Mesothelial cell of epicardium (in vitro differentiated cells): ENCODE results near the gene ALK. TPM values are rescaled to one million over a fixed set of nuclear protein-coding genes. Genes with fewer than 3 reads are reported as not detected.
A peak's percentile ranks its signal among the peaks of the same experiment; 100 is the strongest.

Source experiments
- DNase-seq, 2 experiments: peaks; one replicate each; pipeline ENCODE4 v3.0.0; 2021; ENCODE audit warnings: low spot score in 2 of 2; ENCODE audit not compliant: unreplicated experiment in 2 of 2
- H3K27ac Mint-ChIP-seq: 2 replicates; pipeline ENCODE4 v1.8.0; 2021; ENCODE audit warnings: mixed read lengths
- H3K27me3 Mint-ChIP-seq: 2 replicates; pipeline ENCODE4 v1.8.0; 2021; ENCODE audit warnings: low read depth, mixed read lengths
- H3K36me3 Mint-ChIP-seq: 2 replicates; pipeline ENCODE4 v1.8.0; 2021; ENCODE audit warnings: mixed read lengths
- H3K4me1 Mint-ChIP-seq: 2 replicates; pipeline ENCODE4 v1.8.0; 2021; ENCODE audit warnings: mixed read lengths
- H3K4me3 Mint-ChIP-seq: 2 replicates; pipeline ENCODE4 v1.8.0; 2021; ENCODE audit warnings: mild to moderate bottlenecking, moderate library complexity, mixed read lengths
- H3K9me3 Mint-ChIP-seq: 2 replicates; pipeline ENCODE4 v1.8.0; 2021; ENCODE audit warnings: mixed read lengths
- CTCF ChIP-seq: fragments of 200-600 bp; sonication (generic); IDR thresholded peaks from one replicate; pipeline ENCODE4 v1.5.0; 2021; ENCODE audit warnings: antibody characterized with exemption; ENCODE audit not compliant: unreplicated experiment
- total RNA-seq: library from RNA; stranded (reverse); gene quantifications from 3 replicates; pipeline ENCODE4 v1.2.1, GENCODE V29; 2021

ALK gene
- total RNA-seq, 1 donor from 2014 or later = 0.13 TPM

DNA sequence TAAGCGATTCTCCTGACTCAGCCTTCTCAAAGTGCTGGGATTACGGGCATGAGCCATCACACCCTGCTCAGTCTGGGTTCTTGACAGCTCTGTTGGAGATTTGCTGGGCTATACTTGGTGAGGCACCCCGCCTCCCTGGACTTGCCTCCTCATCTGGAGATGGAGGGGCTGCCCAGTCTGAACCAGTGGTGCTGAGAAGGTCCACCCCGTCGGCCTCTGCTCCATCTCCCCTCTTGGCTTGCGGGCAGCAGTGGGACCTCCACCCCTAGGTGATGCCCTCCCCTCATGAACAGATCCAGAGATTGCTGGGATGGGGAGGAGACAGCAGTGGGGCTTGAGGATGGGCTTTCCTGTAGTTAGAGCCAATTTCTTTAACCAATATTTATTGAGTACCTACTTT, 685.3 kb downstream of the ALK start:
- Mint-ChIP-seq H3K4me1 (peaks cover 7% of the 10 kb centered on the region), H3K9me3 (no peaks in the 10 kb centered on the region), H3K36me3 (no peaks in the 10 kb centered on the region), H3K4me3 (no peak overlapping the region), H3K27me3 (peaks cover 33% of the 10 kb centered on the region), H3K27ac (no peak overlapping the region)
- no peak for DNase-seq
- no peak for TF ChIP-seq CTCF

- Mint-ChIP-seq H3K36me3 (no peaks in the 10 kb centered on the region), H3K9me3 (no peaks in the 10 kb centered on the region), H3K4me3 (no peak overlapping the region), H3K27ac (no peak overlapping the region), H3K27me3 (peaks cover 27% of the 10 kb centered on the region), H3K4me1 (peaks cover 7% of the 10 kb centered on the region)
- no peak for TF ChIP-seq CTCF
- no peak for DNase-seq
These were observed 686.0 kb downstream of the ALK start for GRCh38 chr2:29235411-29235810.

DNA sequence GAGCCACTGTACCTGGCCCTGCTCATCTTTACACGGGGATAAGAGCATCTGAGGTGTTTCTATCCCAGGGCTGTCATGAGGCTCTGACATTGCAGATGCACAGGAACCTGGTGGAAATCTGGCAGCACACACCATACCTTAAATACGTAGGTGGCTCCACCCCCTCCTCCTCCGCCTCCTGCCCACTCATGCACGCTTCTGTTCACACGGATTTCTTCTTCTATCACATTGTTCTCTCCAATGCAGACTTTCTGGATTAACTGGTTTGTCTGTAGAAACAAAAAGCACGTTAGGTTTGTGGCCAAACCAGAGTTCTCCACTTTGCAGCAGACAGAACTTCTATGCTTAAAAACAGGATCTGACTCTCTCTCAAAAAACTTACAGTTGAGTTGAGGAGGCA, 688.0 kb downstream of the ALK start:
- Mint-ChIP-seq H3K4me1 (peaks cover 8% of the 10 kb centered on the region), H3K27me3 (peaks cover 21% of the 10 kb centered on the region), H3K27ac (peak overlapping the region; percentile 83), H3K4me3 (no peak overlapping the region), H3K9me3 (no peaks in the 10 kb centered on the region), H3K36me3 (no peaks in the 10 kb centered on the region)
- TF ChIP-seq CTCF = no peak
- DNase-seq = no peak

DNA sequence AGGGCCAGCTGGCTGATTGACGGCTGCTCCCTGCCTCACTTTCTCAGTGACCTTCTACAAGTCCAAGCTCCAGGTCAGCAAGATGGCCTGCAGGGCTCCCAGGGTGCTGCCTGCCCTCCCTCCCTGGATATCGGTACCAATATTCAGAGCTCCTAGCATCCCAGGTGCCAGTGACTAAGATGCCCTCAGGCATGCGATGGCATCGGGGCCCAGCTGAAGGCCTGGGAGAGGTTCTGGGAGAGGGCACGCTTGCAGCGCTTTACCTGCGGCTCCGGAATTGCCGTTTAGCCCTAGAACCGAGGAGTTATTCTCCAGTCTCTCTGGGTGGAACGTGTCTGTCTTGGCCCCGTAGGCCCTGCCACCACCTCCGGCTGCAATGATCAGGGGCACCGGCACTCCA, 689.3 kb downstream of the ALK start:
- no peak for DNase-seq
- Mint-ChIP-seq H3K4me3 (no peak overlapping the region), H3K27ac (no peak overlapping the region), H3K36me3 (no peaks in the 10 kb centered on the region), H3K4me1 (peaks cover 12% of the 10 kb centered on the region), H3K27me3 (peaks cover 25% of the 10 kb centered on the region), H3K9me3 (no peaks in the 10 kb centered on the region)
- TF ChIP-seq CTCF = no peak

DNA sequence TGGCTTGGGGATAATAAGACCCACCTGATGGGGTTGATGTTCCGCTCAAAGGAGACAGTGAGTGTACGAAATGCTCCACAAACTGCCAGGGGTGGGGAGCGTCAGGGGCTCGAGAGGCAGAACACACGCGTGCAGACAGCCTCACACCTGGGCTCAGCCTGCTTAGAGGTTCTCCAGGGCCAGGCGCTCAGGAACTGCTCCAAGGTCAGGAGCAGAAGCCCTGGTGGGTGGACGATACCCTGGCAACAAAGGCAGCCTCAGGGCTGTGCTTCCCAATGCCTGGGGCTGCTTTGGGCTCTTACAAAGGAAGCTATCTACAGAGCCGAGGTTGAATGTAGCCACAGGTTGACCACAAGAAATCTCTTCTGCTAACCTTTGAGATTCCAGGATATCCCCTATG, 691.7 kb downstream of the ALK start:
- peaks cover 38% of the 10 kb centered on the region for H3K27me3 Mint-ChIP-seq
- TF ChIP-seq CTCF = no peak
- no peak for DNase-seq
- H3K36me3 Mint-ChIP-seq = no peaks in the 10 kb centered on the region
- peaks cover 12% of the 10 kb centered on the region for H3K4me1 Mint-ChIP-seq
- no peak overlapping the region for H3K27ac Mint-ChIP-seq
- no peaks in the 10 kb centered on the region for H3K9me3 Mint-ChIP-seq
- no peak overlapping the region for H3K4me3 Mint-ChIP-seq

DNA sequence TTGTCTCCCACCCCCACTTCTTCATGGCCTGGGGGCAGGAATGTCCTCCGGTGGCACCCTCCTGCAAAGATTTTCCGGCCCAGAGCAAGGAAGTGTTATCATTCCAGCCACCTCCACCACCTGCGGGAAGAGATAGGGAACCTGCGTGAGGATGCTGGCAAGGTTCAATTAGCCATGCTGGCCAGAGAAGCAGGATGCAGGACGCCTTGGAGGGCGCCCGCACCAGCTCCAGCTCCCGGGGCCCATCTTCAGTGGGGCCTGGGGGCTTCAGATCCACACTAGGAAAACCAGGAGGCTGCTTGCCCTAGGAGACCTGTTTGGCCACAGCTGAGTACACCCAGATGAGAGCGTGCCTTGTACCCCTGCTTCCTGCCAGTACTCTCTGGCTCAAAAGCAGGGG, 692.4 kb downstream of the ALK start:
- no peak overlapping the region for H3K27ac Mint-ChIP-seq
- TF ChIP-seq CTCF = no peak
- no peaks in the 10 kb centered on the region for H3K9me3 Mint-ChIP-seq
- peaks cover 10% of the 10 kb centered on the region for H3K4me1 Mint-ChIP-seq
- no peak overlapping the region for H3K4me3 Mint-ChIP-seq
- peaks cover 45% of the 10 kb centered on the region for H3K27me3 Mint-ChIP-seq
- no peaks in the 10 kb centered on the region for H3K36me3 Mint-ChIP-seq
- DNase-seq = no peak
